GM18873 (cell line): Measurements from ENCODE around the gene GLG1.
"Not testable (repeated sequence)": the region's sequence is repeated elsewhere in the genome, so short reads cannot be mapped to it uniquely, and the experiment has no call there.

Experiments used
- ATAC-seq: cut with Tn5 transposase; IDR thresholded peaks from one replicate; pipeline ENCODE4 v1.9.1; 2021; ENCODE audit warnings: mild to moderate bottlenecking, moderate library complexity, moderate number of reproducible peaks; ENCODE audit not compliant: unreplicated experiment, low FRiP score

GLG1 gene

GRCh38 chr16:74575807-74576643 lies 30.9 kb downstream of the GLG1 start:
- no peak for ATAC-seq

- no peak for ATAC-seq
Measured at GRCh38 chr16:74575175-74575806, 31.6 kb downstream of the GLG1 start.

- ATAC-seq, result no peak
Measured at GRCh38 chr16:74574146-74574545, 32.8 kb downstream of the GLG1 start.

GRCh38 chr16:74573622-74574021 lies 33.3 kb downstream of the GLG1 start:
- ATAC-seq, result no peak

- no peak for ATAC-seq
Measured at GRCh38 chr16:74570412-74571301, 36.3 kb downstream of the GLG1 start.

GRCh38 chr16:74568961-74569631 lies 37.8 kb downstream of the GLG1 start:
- no peak for ATAC-seq

GRCh38 chr16:74567901-74568300 lies 39.0 kb downstream of the GLG1 start:
- no peak for ATAC-seq

GRCh38 chr16:74565378-74565777 lies 41.5 kb downstream of the GLG1 start:
- ATAC-seq, result no peak

GRCh38 chr16:74564451-74564984 lies 42.4 kb downstream of the GLG1 start:
- ATAC-seq, result no peak

- no peak for ATAC-seq
Measured at GRCh38 chr16:74563828-74564263, 43.1 kb downstream of the GLG1 start.

GRCh38 chr16:74562117-74562516 lies 44.8 kb downstream of the GLG1 start:
- no peak for ATAC-seq

- no peak for ATAC-seq
Measured at GRCh38 chr16:74561626-74562025, 45.3 kb downstream of the GLG1 start.

- no peak for ATAC-seq
Measured at GRCh38 chr16:74560912-74561311, 46.0 kb downstream of the GLG1 start.

- no peak for ATAC-seq
Measured at GRCh38 chr16:74558873-74559272, 48.0 kb downstream of the GLG1 start.

GRCh38 chr16:74557275-74557674 lies 49.6 kb downstream of the GLG1 start:
- no peak for ATAC-seq

GRCh38 chr16:74556375-74556922 lies 50.5 kb downstream of the GLG1 start:
- ATAC-seq, result no peak

- ATAC-seq, result not testable (repeated sequence)
Measured at GRCh38 chr16:74552357-74552756, 54.6 kb downstream of the GLG1 start.

- ATAC-seq, result not testable (repeated sequence)
Measured at GRCh38 chr16:74550227-74551019, 56.5 kb downstream of the GLG1 start.

GRCh38 chr16:74546112-74546511 lies 60.8 kb downstream of the GLG1 start:
- not testable (repeated sequence) for ATAC-seq
